Memory B cell (primary cell): ENCODE results near the gene RBPJ.

Experiments
- ATAC-seq: fragments of 150-1000 bp; cut with Tn5 transposase; 2 replicates; pipeline ENCODE4 v1.10.0; 2021; ENCODE audit warnings: low read depth, mild to moderate bottlenecking, moderate library complexity
- DNase-seq, 2 donors: peaks; one replicate each; pipeline ENCODE4 v3.0.0; 2022; ENCODE audit warnings: low spot score in 2 of 2
- H3K27ac Mint-ChIP-seq: one replicate; pipeline ENCODE4 v1.8.0; 2022; ENCODE audit warnings: mild to moderate bottlenecking, moderate library complexity, mixed read lengths
- H3K27me3 Mint-ChIP-seq: one replicate; pipeline ENCODE4 v1.8.0; 2022; ENCODE audit warnings: mixed read lengths
- H3K36me3 Mint-ChIP-seq: one replicate; pipeline ENCODE4 v1.8.0; 2022; ENCODE audit warnings: mild to moderate bottlenecking, mixed read lengths
- H3K4me1 Mint-ChIP-seq: one replicate; pipeline ENCODE4 v1.8.0; 2022; ENCODE audit warnings: mixed read lengths
- H3K4me3 Mint-ChIP-seq: one replicate; pipeline ENCODE4 v1.8.0; 2022; ENCODE audit warnings: mild to moderate bottlenecking, moderate library complexity, mixed read lengths
- H3K9me3 Mint-ChIP-seq: one replicate; pipeline ENCODE4 v1.8.0; 2022; ENCODE audit warnings: mixed read lengths

RBPJ gene

GRCh38 chr4:26296021-26296420 is 24.8 kb upstream of the RBPJ start:
- DNase-seq = no peak
- Mint-ChIP-seq H3K36me3 (no peaks in the 10 kb centered on the region), H3K27me3 (peaks cover 2% of the 10 kb centered on the region), H3K4me3 (no peak overlapping the region), H3K27ac (no peak overlapping the region), H3K9me3 (no peaks in the 10 kb centered on the region), H3K4me1 (no peaks in the 10 kb centered on the region)
- no peak for ATAC-seq

- Mint-ChIP-seq H3K36me3 (no peaks in the 10 kb centered on the region), H3K4me3 (no peak overlapping the region), H3K27ac (no peak overlapping the region), H3K9me3 (no peaks in the 10 kb centered on the region), H3K27me3 (peaks cover 2% of the 10 kb centered on the region), H3K4me1 (no peaks in the 10 kb centered on the region)
- DNase-seq (no peak), ATAC-seq (no peak)
Measured at GRCh38 chr4:26296514-26296913, 24.3 kb upstream of the RBPJ start.

- H3K4me3 Mint-ChIP-seq = no peak overlapping the region
- peaks cover 2% of the 10 kb centered on the region for H3K27me3 Mint-ChIP-seq
- H3K27ac Mint-ChIP-seq = no peak overlapping the region
- no peaks in the 10 kb centered on the region for H3K36me3 Mint-ChIP-seq
- H3K9me3 Mint-ChIP-seq = no peaks in the 10 kb centered on the region
- no peaks in the 10 kb centered on the region for H3K4me1 Mint-ChIP-seq
- ATAC-seq (no peak), DNase-seq (no peak)
Measured at GRCh38 chr4:26297219-26297618, 23.6 kb upstream of the RBPJ start.

- Mint-ChIP-seq H3K9me3 (no peaks in the 10 kb centered on the region), H3K27ac (no peak overlapping the region), H3K27me3 (peaks cover 2% of the 10 kb centered on the region), H3K4me3 (no peak overlapping the region), H3K4me1 (peaks cover 3% of the 10 kb centered on the region), H3K36me3 (no peaks in the 10 kb centered on the region)
- no peak for DNase-seq
- no peak for ATAC-seq
Measured at GRCh38 chr4:26298198-26298947, 22.4 kb upstream of the RBPJ start.

GRCh38 chr4:26299254-26299882 is 21.4 kb upstream of the RBPJ start:
- Mint-ChIP-seq H3K9me3 (no peaks in the 10 kb centered on the region), H3K27ac (peak overlapping the region; percentile 28), H3K36me3 (no peaks in the 10 kb centered on the region), H3K4me3 (peak overlapping the region; percentile 75), H3K27me3 (peaks cover under 1% of the 10 kb centered on the region), H3K4me1 (peaks cover 3% of the 10 kb centered on the region)
- ATAC-seq = peak; percentile 24
- no peak for DNase-seq

GRCh38 chr4:26300314-26301307 is 20.2 kb upstream of the RBPJ start:
- no peak for DNase-seq
- Mint-ChIP-seq H3K36me3 (no peaks in the 10 kb centered on the region), H3K4me3 (no peak overlapping the region), H3K27ac (no peak overlapping the region), H3K27me3 (no peaks in the 10 kb centered on the region), H3K4me1 (peaks cover 3% of the 10 kb centered on the region), H3K9me3 (no peaks in the 10 kb centered on the region)
- ATAC-seq = no peak

- Mint-ChIP-seq H3K27ac (no peak overlapping the region), H3K36me3 (no peaks in the 10 kb centered on the region), H3K4me1 (peaks cover 4% of the 10 kb centered on the region), H3K4me3 (no peak overlapping the region), H3K27me3 (no peaks in the 10 kb centered on the region), H3K9me3 (no peaks in the 10 kb centered on the region)
- DNase-seq (no peak), ATAC-seq (no peak)
Measured at GRCh38 chr4:26302031-26302899, 18.5 kb upstream of the RBPJ start.

GRCh38 chr4:26303008-26303407 is 17.8 kb upstream of the RBPJ start:
- Mint-ChIP-seq H3K9me3 (no peaks in the 10 kb centered on the region), H3K4me1 (peaks cover 4% of the 10 kb centered on the region), H3K27me3 (no peaks in the 10 kb centered on the region), H3K36me3 (no peaks in the 10 kb centered on the region), H3K27ac (no peak overlapping the region), H3K4me3 (no peak overlapping the region)
- ATAC-seq (no peak), DNase-seq (no peak)

- DNase-seq = no peak
- peaks cover 6% of the 10 kb centered on the region for H3K4me1 Mint-ChIP-seq
- no peaks in the 10 kb centered on the region for H3K36me3 Mint-ChIP-seq
- H3K27me3 Mint-ChIP-seq = no peaks in the 10 kb centered on the region
- no peak overlapping the region for H3K27ac Mint-ChIP-seq
- H3K4me3 Mint-ChIP-seq = no peak overlapping the region
- no peak for ATAC-seq
- H3K9me3 Mint-ChIP-seq = no peaks in the 10 kb centered on the region
Measured at GRCh38 chr4:26307037-26307800, 13.6 kb upstream of the RBPJ start.

GRCh38 chr4:26308568-26308967 is 12.2 kb upstream of the RBPJ start:
- Mint-ChIP-seq H3K27ac (no peak overlapping the region), H3K27me3 (no peaks in the 10 kb centered on the region), H3K4me1 (peaks cover 10% of the 10 kb centered on the region), H3K36me3 (no peaks in the 10 kb centered on the region), H3K9me3 (no peaks in the 10 kb centered on the region), H3K4me3 (no peak overlapping the region)
- DNase-seq (no peak), ATAC-seq (no peak)

- DNase-seq (no peak), ATAC-seq (no peak)
- peaks cover 3% of the 10 kb centered on the region for H3K9me3 Mint-ChIP-seq
- no peaks in the 10 kb centered on the region for H3K27me3 Mint-ChIP-seq
- H3K27ac Mint-ChIP-seq = no peak overlapping the region
- no peak overlapping the region for H3K4me3 Mint-ChIP-seq
- H3K36me3 Mint-ChIP-seq = peaks cover 2% of the 10 kb centered on the region
- peaks cover 10% of the 10 kb centered on the region for H3K4me1 Mint-ChIP-seq
Measured at GRCh38 chr4:26310264-26310663, 10.6 kb upstream of the RBPJ start.

- peaks cover 3% of the 10 kb centered on the region for H3K36me3 Mint-ChIP-seq
- DNase-seq = no peak
- H3K4me3 Mint-ChIP-seq = no peak overlapping the region
- H3K27ac Mint-ChIP-seq = peak overlapping the region; percentile 82
- no peak for ATAC-seq
- peaks cover 4% of the 10 kb centered on the region for H3K9me3 Mint-ChIP-seq
- peaks cover 8% of the 10 kb centered on the region for H3K4me1 Mint-ChIP-seq
- H3K27me3 Mint-ChIP-seq = no peaks in the 10 kb centered on the region
Measured at GRCh38 chr4:26311633-26312032, 9.2 kb upstream of the RBPJ start.
